Lower lobe of right lung (tissue), 2 donors: Measurements from ENCODE around the gene ITSN2. TPM values are rescaled to one million over a fixed set of nuclear protein-coding genes. Genes with fewer than 3 reads are reported as not detected.
A peak's percentile ranks its signal among the peaks of the same experiment; 100 is the strongest.

Source experiments
- ATAC-seq, 2 donors: fragments of 200-7000 bp; cut with Tn5 transposase; one replicate each; pipeline ENCODE4 v1.9.1; 2020 to 2022; ENCODE audit warnings: mild to moderate bottlenecking in 2 of 2, moderate library complexity in 2 of 2
- DNase-seq: peaks from one replicate; pipeline ENCODE4 v3.0.0-alpha.2; 2020
- H3K27ac ChIP-seq: fragments of 200-600 bp; one replicate; pipeline ENCODE4 v1.8.0; 2022
- H3K27me3 ChIP-seq: fragments of 200-600 bp; one replicate; pipeline ENCODE4 v1.8.0; 2022; ENCODE audit warnings: low read depth
- H3K36me3 ChIP-seq: fragments of 200-600 bp; one replicate; pipeline ENCODE4 v1.8.0; 2022; ENCODE audit warnings: mild to moderate bottlenecking
- H3K4me1 ChIP-seq: fragments of 200-600 bp; one replicate; pipeline ENCODE4 v1.8.0; 2022
- H3K4me3 ChIP-seq: fragments of 200-600 bp; one replicate; pipeline ENCODE4 v1.8.0; 2022; ENCODE audit warnings: mild to moderate bottlenecking
- H3K9me3 ChIP-seq: fragments of 200-600 bp; one replicate; pipeline ENCODE4 v1.8.0; 2022
- intact Hi-C: fragments of 100-400 bp; cut with DNase I; formaldehyde crosslinking; loops from one replicate; pipeline ENCODE4 v1.11.0; 2022
- total RNA-seq: library from RNA; stranded (reverse); fragmentation: NEBNext Ultra II Directional; extraction: Animal tissue kit (Norgen Biotek cat#: 25700); gene quantifications from one replicate; pipeline ENCODE4 v1.2.1, GENCODE V29; 2021
- TF ChIP-seq, protein P1 (sequence below): fragments of 200-600 bp; IDR thresholded peaks from one replicate; pipeline ENCODE4 v1.8.0; 2022; ENCODE audit warnings: antibody characterized with exemption, mild to moderate bottlenecking
- donor health status: DM: no; HTN: yes; CAD: no; lungs with severe emphysema.

ITSN2 gene
- total RNA-seq, 1 donor from 2014 or later = 92.8 TPM

DNA sequence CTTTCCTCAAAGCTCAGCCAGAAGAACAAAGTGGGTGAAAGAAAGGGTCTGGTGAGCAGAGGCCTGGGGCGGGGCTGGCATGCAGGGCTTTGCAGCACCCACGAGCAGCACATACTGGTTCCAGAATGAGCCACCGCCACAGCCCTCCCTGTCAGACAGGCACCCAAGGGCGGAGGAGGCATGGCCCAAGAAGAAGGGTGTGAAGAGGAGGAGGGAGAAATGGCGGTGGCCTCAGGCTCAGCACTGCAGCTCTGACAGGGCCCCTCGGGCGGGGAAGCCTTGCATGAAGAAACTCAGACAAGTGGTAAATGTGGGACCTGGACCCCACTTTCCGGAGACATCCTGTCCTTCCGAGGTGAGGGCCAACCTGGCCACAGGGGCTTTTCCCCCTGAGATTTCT, 169.8 kb downstream of the ITSN2 start:
- no peak overlapping the region for H3K4me3 ChIP-seq
- H3K27me3 ChIP-seq = no peaks in the 10 kb centered on the region
- TF ChIP-seq, protein P1, sequence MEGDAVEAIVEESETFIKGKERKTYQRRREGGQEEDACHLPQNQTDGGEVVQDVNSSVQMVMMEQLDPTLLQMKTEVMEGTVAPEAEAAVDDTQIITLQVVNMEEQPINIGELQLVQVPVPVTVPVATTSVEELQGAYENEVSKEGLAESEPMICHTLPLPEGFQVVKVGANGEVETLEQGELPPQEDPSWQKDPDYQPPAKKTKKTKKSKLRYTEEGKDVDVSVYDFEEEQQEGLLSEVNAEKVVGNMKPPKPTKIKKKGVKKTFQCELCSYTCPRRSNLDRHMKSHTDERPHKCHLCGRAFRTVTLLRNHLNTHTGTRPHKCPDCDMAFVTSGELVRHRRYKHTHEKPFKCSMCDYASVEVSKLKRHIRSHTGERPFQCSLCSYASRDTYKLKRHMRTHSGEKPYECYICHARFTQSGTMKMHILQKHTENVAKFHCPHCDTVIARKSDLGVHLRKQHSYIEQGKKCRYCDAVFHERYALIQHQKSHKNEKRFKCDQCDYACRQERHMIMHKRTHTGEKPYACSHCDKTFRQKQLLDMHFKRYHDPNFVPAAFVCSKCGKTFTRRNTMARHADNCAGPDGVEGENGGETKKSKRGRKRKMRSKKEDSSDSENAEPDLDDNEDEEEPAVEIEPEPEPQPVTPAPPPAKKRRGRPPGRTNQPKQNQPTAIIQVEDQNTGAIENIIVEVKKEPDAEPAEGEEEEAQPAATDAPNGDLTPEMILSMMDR = no peak
- ATAC-seq (no peak), DNase-seq (no peak)
- H3K4me1 ChIP-seq = no peaks in the 10 kb centered on the region
- H3K9me3 ChIP-seq = no peaks in the 10 kb centered on the region
- no peak overlapping the region for H3K27ac ChIP-seq
- intact Hi-C loops = no loop called here
- no peaks in the 10 kb centered on the region for H3K36me3 ChIP-seq

- no peaks in the 10 kb centered on the region for H3K9me3 ChIP-seq
- intact Hi-C loops = no loop called here
- ATAC-seq (no peak), DNase-seq (no peak)
- no peaks in the 10 kb centered on the region for H3K36me3 ChIP-seq
- no peaks in the 10 kb centered on the region for H3K4me1 ChIP-seq
- no peak overlapping the region for H3K4me3 ChIP-seq
- H3K27me3 ChIP-seq = no peaks in the 10 kb centered on the region
- no peak overlapping the region for H3K27ac ChIP-seq
- TF ChIP-seq, protein P1 = no peak
These were observed 170.8 kb downstream of the ITSN2 start for GRCh38 chr2:24189551-24189950.

DNA sequence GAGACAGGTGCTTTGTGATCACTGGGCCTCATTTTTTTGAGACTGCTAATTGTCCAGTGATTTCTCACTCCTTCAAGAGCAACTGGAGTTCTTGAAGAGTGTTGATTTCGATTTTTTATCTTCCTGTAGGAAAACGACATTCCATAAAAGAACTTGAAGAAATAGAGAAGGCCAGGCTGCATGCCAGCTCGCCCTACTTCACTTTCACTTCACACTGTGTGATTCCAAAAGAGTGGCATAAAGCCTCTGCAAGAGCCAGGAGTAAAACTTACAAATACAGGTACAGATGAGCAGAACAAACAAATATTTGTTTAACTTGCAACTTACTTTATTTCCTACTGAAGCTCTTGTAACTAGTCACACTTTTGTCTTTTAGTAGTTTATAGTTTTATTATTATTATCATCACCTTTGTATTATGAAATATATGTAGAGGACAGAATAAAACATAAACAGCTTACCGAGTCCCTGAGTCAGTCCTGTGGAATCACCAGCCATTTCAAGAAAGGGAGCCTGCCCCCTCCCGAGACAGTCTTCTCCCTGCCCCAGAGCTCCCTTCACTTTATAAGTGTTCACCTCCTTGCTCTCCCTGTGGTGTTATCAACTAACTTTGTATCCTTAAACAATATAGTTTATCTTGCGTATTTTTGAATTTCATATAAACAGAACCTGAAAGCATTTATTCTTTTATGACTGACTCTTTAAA, 176.8 kb downstream of the ITSN2 start:
- no peaks in the 10 kb centered on the region for H3K4me1 ChIP-seq
- H3K4me3 ChIP-seq = no peak overlapping the region
- no peaks in the 10 kb centered on the region for H3K27me3 ChIP-seq
- TF ChIP-seq, protein P1 = no peak
- peak; percentile 65 for DNase-seq
- intact Hi-C loops = no loop called here
- ATAC-seq = peak; percentile 72 to 84
- no peak overlapping the region for H3K27ac ChIP-seq
- no peaks in the 10 kb centered on the region for H3K36me3 ChIP-seq
- H3K9me3 ChIP-seq = no peaks in the 10 kb centered on the region

DNA sequence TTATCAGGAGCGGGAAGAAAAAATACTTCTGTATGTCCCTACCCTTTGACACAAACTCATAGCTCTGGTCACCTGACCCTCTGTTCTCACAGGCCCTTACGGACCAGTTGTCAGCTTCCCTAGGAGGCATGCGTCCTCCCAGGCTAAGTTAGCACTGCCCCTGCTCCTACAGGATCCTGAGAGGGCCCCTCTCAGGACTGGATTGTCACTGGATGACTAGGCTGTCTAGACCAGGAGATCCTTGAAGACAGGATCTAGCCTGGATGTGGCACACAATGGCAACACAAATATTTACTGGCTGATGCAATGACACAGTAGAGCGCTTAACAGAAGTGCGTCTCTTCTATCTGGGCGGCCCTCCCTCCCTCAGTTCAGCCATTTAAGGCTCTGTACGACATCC, 177.8 kb downstream of the ITSN2 start:
- DNase-seq = no peak
- intact Hi-C loops = no loop called here
- ATAC-seq = peak; percentile 59 to 71
- no peaks in the 10 kb centered on the region for H3K36me3 ChIP-seq
- H3K4me3 ChIP-seq = no peak overlapping the region
- H3K9me3 ChIP-seq = no peaks in the 10 kb centered on the region
- no peaks in the 10 kb centered on the region for H3K27me3 ChIP-seq
- no peaks in the 10 kb centered on the region for H3K4me1 ChIP-seq
- TF ChIP-seq, protein P1 = no peak
- H3K27ac ChIP-seq = no peak overlapping the region

- no peak for ATAC-seq
- Histone ChIP-seq H3K27me3 (no peaks in the 10 kb centered on the region), H3K9me3 (no peaks in the 10 kb centered on the region), H3K4me3 (no peak overlapping the region), H3K36me3 (no peaks in the 10 kb centered on the region), H3K27ac (no peak overlapping the region), H3K4me1 (no peaks in the 10 kb centered on the region)
- no peak for DNase-seq
- intact Hi-C loops = no loop called here
- TF ChIP-seq, protein P1 = no peak
These were observed 178.5 kb downstream of the ITSN2 start for GRCh38 chr2:24181849-24182248.
